Suprapubic skin (tissue), 4 donors: ENCODE measurements around the gene ITGAE. TPM values are rescaled to one million over a fixed set of nuclear protein-coding genes. Genes with fewer than 3 reads are reported as not detected.
A peak's percentile ranks its signal among the peaks of the same experiment; 100 is the strongest.
"Not testable (repeated sequence)": the region's sequence is repeated elsewhere in the genome, so short reads cannot be mapped to it uniquely, and the experiment has no call there.

Experiments used
- DNase-seq, 2 donors: peaks; one replicate each; pipeline ENCODE4 v3.0.0-alpha.2; 2019; ENCODE audit warnings: low spot score in 2 of 2
- H3K27ac ChIP-seq: fragments of 200-600 bp; sonication (generic); one replicate; pipeline ENCODE4 v1.5.1; 2019
- H3K27me3 ChIP-seq: fragments of 200-600 bp; sonication (generic); one replicate; pipeline ENCODE4 v1.5.1; 2019
- H3K36me3 ChIP-seq: fragments of 200-600 bp; sonication (generic); one replicate; pipeline ENCODE4 v1.5.1; 2019
- H3K4me1 ChIP-seq: fragments of 200-600 bp; sonication (generic); one replicate; pipeline ENCODE4 v1.5.1; 2019
- H3K4me3 ChIP-seq: fragments of 200-600 bp; sonication (generic); one replicate; pipeline ENCODE4 v1.5.1; 2019; ENCODE audit warnings: mild to moderate bottlenecking
- H3K9me3 ChIP-seq: fragments of 200-600 bp; sonication (generic); one replicate; pipeline ENCODE4 v1.5.1; 2019
- CTCF ChIP-seq, 2 donors: fragments of 200-600 bp in 1 of 2; fragments of 450-650 bp in 1 of 2; sonication (generic) in 1 of 2; IDR thresholded peaks; one replicate each; pipeline ENCODE4 v1.5.1; 2016 to 2019; ENCODE audit warnings: antibody characterized with exemption in 2 of 2, mild to moderate bottlenecking in 1 of 2, moderate library complexity in 1 of 2
- EP300 ChIP-seq: sonication (generic); formaldehyde crosslinking; IDR thresholded peaks from one replicate; pipeline ENCODE4 v1.6.1; 2017; ENCODE audit warnings: antibody characterized with exemption
- POLR2A ChIP-seq, 2 donors: fragments of 450-650 bp; IDR thresholded peaks; one replicate each; pipeline ENCODE4 v1.6.1; 2017; ENCODE audit warnings: antibody characterized with exemption in 2 of 2, mild to moderate bottlenecking in 2 of 2, moderate library complexity in 2 of 2
- POLR2AphosphoS5 ChIP-seq, 3 donors: sonication (generic); formaldehyde crosslinking; IDR thresholded peaks; one replicate each; pipeline ENCODE4 v1.6.1; 2017; ENCODE audit warnings: antibody characterized with exemption in 3 of 3
- WGBS: methylation state at CpG from one replicate; pipeline ENCODE4 v1.1.5; 2018; 5-methylcytosine and 5-hydroxymethylcytosine counted together
- total RNA-seq, 4 donors: library from RNA; depleted of rRNA; stranded (reverse); fragments of >200 nt; gene quantifications; one replicate each; pipeline ENCODE4 v1.1.0, GENCODE V29; 2016

ITGAE gene
- total RNA-seq, 4 donors from 2014 or later, result 14.0 to 20.7 (median 14.4) TPM

- WGBS, result 59% methylated on average over 3 of the region's 3 CpGs
- H3K36me3 ChIP-seq, result no peaks in the 10 kb centered on the region
- H3K9me3 ChIP-seq, result no peaks in the 10 kb centered on the region
- no peak for DNase-seq
- no peaks in the 10 kb centered on the region for H3K27me3 ChIP-seq
- no peak for TF ChIP-seq POLR2A (IDR thresholded peaks at IDR 0.05)
- no peak for TF ChIP-seq CTCF (IDR thresholded peaks at IDR 0.05)
- TF ChIP-seq EP300, result no peak
- TF ChIP-seq POLR2AphosphoS5 (IDR thresholded peaks at IDR 0.05), result no peak
- H3K4me1 ChIP-seq, result peaks cover 2% of the 10 kb centered on the region
- H3K27ac ChIP-seq, result no peak overlapping the region
- no peak overlapping the region for H3K4me3 ChIP-seq
Measured at GRCh38 chr17:3744014-3744413, 57.0 kb downstream of the ITGAE start.

- Histone ChIP-seq H3K4me3 (no peak overlapping the region), H3K9me3 (no peaks in the 10 kb centered on the region), H3K27ac (no peak overlapping the region), H3K4me1 (peaks cover 18% of the 10 kb centered on the region), H3K27me3 (no peaks in the 10 kb centered on the region), H3K36me3 (no peaks in the 10 kb centered on the region)
- DNase-seq, result no peak
- TF ChIP-seq EP300, result no peak
- WGBS, result 81% methylated on average over 14 of the region's 14 CpGs
Measured at GRCh38 chr17:3740611-3741073, 60.3 kb downstream of the ITGAE start.

GRCh38 chr17:3739422-3740124 is 61.4 kb downstream of the ITGAE start:
- Histone ChIP-seq H3K27ac (no peak overlapping the region), H3K36me3 (no peaks in the 10 kb centered on the region), H3K4me3 (no peak overlapping the region), H3K27me3 (no peaks in the 10 kb centered on the region), H3K4me1 (peaks cover 18% of the 10 kb centered on the region), H3K9me3 (no peaks in the 10 kb centered on the region)
- TF ChIP-seq CTCF (IDR thresholded peaks at IDR 0.05) (no peak), POLR2A (IDR thresholded peaks at IDR 0.05) (no peak), EP300 (no peak), POLR2AphosphoS5 (IDR thresholded peaks at IDR 0.05) (no peak)
- WGBS, result 80% methylated on average over 16 of the region's 16 CpGs
- no peak for DNase-seq

DNA sequence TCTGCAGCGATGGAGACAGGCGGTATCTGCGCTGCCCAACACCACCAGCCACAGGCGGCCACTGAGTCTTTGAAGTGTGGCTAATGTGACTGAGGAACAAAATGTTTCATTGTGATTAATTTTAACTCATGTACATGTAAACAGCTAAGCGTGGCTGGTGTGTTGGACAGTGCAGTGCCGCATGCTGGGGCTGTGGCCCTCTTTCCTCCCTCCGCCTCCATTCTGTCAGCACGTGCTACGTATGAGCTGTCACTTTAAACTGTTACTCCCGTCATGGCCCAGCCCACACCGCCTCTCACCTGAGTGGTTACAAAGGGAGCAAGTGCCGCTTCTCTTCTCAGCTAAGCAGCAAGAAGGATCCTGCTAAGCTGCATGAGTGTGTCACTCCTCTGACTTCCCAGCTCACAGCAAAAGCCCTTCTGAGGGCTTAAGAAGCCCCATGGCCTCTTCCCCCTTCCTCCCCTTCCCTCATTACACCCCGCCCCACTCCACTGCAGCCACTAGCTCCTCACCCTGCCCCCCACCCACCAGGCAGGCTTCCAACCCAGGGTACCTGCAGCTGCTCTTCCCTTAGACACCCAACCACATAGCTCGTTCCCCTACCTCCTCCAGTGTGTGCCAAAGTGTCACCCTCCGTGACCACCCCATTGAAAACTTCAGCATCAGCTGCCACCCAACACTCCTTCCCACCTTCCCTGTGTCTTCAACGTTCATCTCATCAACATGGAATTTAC is 62.3 kb downstream of the ITGAE start:
- Histone ChIP-seq H3K4me1 (peaks cover 18% of the 10 kb centered on the region), H3K27ac (no peak overlapping the region), H3K4me3 (peak overlapping the region; percentile 33), H3K27me3 (no peaks in the 10 kb centered on the region), H3K36me3 (no peaks in the 10 kb centered on the region), H3K9me3 (no peaks in the 10 kb centered on the region)
- no peak for TF ChIP-seq CTCF (IDR thresholded peaks at IDR 0.05)
- no peak for TF ChIP-seq POLR2A (IDR thresholded peaks at IDR 0.05)
- TF ChIP-seq POLR2AphosphoS5 (IDR thresholded peaks at IDR 0.05), result no peak
- TF ChIP-seq EP300, result no peak
- WGBS, result 39% methylated on average over 16 of the region's 16 CpGs
- DNase-seq, result no peak

DNA sequence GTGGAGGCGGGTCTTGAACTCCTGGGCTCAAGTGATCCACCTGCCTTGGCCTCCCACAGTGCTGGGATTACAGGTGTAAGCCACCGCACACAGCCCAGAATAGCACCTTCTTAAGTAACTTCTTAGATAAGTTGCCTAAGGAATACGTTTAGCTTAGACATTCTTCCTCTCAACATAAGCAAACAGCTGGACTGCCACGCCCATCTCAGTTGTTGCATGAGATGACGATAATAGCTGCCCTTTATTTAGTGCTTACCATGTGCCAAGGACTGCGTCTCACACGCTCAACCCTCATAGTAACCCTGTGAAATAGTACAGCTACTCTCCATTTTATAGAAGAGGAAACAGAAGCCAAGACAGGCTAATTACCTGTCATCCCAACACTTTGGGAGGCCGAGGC is 65.5 kb downstream of the ITGAE start:
- 66% methylated on average over 8 of the region's 8 CpGs for WGBS
- no peaks in the 10 kb centered on the region for H3K27me3 ChIP-seq
- DNase-seq, result no peak
- H3K36me3 ChIP-seq, result no peaks in the 10 kb centered on the region
- no peak overlapping the region for H3K4me3 ChIP-seq
- peaks cover 18% of the 10 kb centered on the region for H3K4me1 ChIP-seq
- TF ChIP-seq CTCF (IDR thresholded peaks at IDR 0.05), result no peak
- no peak for TF ChIP-seq POLR2AphosphoS5 (IDR thresholded peaks at IDR 0.05)
- no peak for TF ChIP-seq EP300
- no peak for TF ChIP-seq POLR2A (IDR thresholded peaks at IDR 0.05)
- H3K9me3 ChIP-seq, result no peaks in the 10 kb centered on the region
- H3K27ac ChIP-seq, result no peak overlapping the region

- H3K4me3 ChIP-seq, H3K36me3 ChIP-seq, H3K9me3 ChIP-seq, H3K27me3 ChIP-seq, H3K27ac ChIP-seq, DNase-seq: not testable (repeated sequence)
- H3K4me1 ChIP-seq, result peaks cover 18% of the 10 kb centered on the region
- 93% methylated on average over 10 of the region's 10 CpGs for WGBS
Measured at GRCh38 chr17:3734911-3735276, 66.1 kb downstream of the ITGAE start.
